Psoas muscle (tissue), 8 donors: ENCODE data around the gene NELFB. TPM values are rescaled to one million over a fixed set of nuclear protein-coding genes. Genes with fewer than 3 reads are reported as not detected.

Source experiments
- ATAC-seq, 4 donors: fragments of 200-7000 bp; cut with Tn5 transposase; one replicate each; pipeline ENCODE4 v1.9.1; 2020; ENCODE audit warnings: moderate library complexity in 3 of 4, mild to moderate bottlenecking in 2 of 4
- DNase-seq, 2 donors: peaks; one replicate each; pipeline ENCODE4 v3.0.0-alpha.2; 2020
- H3K27ac ChIP-seq: fragments of 200-600 bp; one replicate; pipeline ENCODE4 v1.8.0; 2022
- H3K27me3 ChIP-seq, 3 donors: fragments of 200-600 bp in 1 of 3; one replicate each; pipeline versions ENCODE4 v1.6.1 to v1.8.0; 2013 to 2022; ENCODE audit warnings: low read length in 2 of 3, mild to moderate bottlenecking in 2 of 3, moderate library complexity in 1 of 3; ENCODE audit not compliant: insufficient read depth in 3 of 3
- H3K36me3 ChIP-seq, 2 donors: fragments of 200-600 bp in 1 of 2; one replicate each; pipeline versions ENCODE4 v1.6.1 to v1.8.0; 2013 to 2022; ENCODE audit warnings: low read depth in 1 of 2, mild to moderate bottlenecking in 1 of 2, moderate library complexity in 1 of 2; ENCODE audit not compliant: insufficient read depth in 1 of 2
- H3K4me1 ChIP-seq: fragments of 200-600 bp; one replicate; pipeline ENCODE4 v1.8.0; 2022
- H3K4me3 ChIP-seq: fragments of 200-600 bp; one replicate; pipeline ENCODE4 v1.8.0; 2022; ENCODE audit warnings: mild to moderate bottlenecking
- H3K9me3 ChIP-seq: fragments of 200-600 bp; one replicate; pipeline ENCODE4 v1.8.0; 2022
- WGBS, 3 donors: extraction: QIAGEN DNeasy Blood & Tissue Kit; methylation state at CpG; one replicate each; pipeline versions ENCODE4 v1.1.6 to v1.1.7; 2013; 5-methylcytosine and 5-hydroxymethylcytosine counted together
- intact Hi-C, 2 donors: fragments of 100-400 bp; cut with DNase I; formaldehyde crosslinking; loops; one replicate each; pipeline versions ENCODE4 v1.11.0 to v1.14.2; 2022
- polyA plus RNA-seq, 3 donors: library from polyadenylated mRNA; stranded (reverse); fragments of 200-250 nt; gene quantifications; one replicate each; pipeline ENCODE4 v1.2.3, GENCODE V29; 2013
- total RNA-seq, 4 donors: library from RNA; stranded (reverse); fragmentation: NEBNext Ultra II Directional in 2 of 4; extraction: Animal tissue kit (Norgen Biotek cat#: 25700) in 2 of 4; gene quantifications; one replicate each; pipeline versions ENCODE4 v1.2.1 to v1.2.4, GENCODE V29; 2021 to 2023
- TF ChIP-seq, protein P1 (sequence below): fragments of 200-600 bp; IDR thresholded peaks from one replicate; pipeline ENCODE4 v1.8.0; 2022; ENCODE audit warnings: antibody characterized with exemption
- donor health status: healthy with polysubstance abuse.
- donor health status: DM: no; HTN: no; CAD: no; lungs with moderate emphysema.
- donor health status: Bipolar disorder and iron deficiency.
- donor health status: healthy.
- donor health status: DM: yes; HTN: yes; CAD: no.
- donor health status: DM: no; HTN: no; CAD: no.
- donor health status: DM: no; HTN: no; CAD: no.
- donor health status: DM: yes; HTN: yes; CAD: no.

The NELFB gene
- total and polyA plus RNA-seq, 7 donors = 39.1 to 74.3 (median 43.8) TPM

DNA sequence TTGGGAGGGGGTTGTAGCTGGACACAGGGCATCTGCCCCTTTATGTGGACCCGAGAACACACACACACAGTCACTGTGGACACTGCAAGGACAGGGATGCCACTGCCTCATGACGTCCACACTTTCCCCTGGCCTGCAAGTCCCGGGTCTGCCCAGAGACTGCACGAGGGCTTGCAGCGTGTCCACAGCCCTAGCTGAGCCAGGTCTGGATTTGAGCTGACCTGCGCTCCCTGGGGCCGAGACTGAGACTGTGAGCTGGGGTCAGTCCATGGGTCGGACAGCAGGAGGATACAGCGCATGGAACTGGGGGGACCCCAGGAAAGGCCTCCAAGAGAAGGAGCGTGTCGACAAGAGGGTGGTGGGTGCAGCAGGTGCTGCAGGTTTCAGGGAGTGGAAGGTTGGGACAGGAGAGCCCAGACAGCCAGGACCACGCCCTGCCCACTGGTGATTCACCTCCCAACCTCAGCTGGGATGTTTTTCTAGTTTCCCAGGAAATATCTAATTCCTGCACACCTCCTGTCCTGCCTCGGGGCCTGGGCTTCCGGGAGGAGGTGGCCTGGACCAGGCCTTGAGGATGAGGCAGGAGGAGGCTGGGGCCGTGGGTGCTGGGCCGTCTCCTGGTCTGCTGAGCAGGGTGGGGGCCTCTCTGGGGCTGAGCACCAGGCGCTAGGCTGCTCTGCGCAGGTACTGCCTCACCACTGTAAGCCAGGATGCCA lies 28.6 kb upstream of the NELFB start:
- ATAC-seq = no peak
- H3K27me3 ChIP-seq = peaks cover 0 to 32% (median 3%) of the 10 kb centered on the region in 3 donors
- WGBS, 3 donors = 67 to 69% (median 68%) methylated on average over 17 to 18 of the region's 18 CpGs

DNA sequence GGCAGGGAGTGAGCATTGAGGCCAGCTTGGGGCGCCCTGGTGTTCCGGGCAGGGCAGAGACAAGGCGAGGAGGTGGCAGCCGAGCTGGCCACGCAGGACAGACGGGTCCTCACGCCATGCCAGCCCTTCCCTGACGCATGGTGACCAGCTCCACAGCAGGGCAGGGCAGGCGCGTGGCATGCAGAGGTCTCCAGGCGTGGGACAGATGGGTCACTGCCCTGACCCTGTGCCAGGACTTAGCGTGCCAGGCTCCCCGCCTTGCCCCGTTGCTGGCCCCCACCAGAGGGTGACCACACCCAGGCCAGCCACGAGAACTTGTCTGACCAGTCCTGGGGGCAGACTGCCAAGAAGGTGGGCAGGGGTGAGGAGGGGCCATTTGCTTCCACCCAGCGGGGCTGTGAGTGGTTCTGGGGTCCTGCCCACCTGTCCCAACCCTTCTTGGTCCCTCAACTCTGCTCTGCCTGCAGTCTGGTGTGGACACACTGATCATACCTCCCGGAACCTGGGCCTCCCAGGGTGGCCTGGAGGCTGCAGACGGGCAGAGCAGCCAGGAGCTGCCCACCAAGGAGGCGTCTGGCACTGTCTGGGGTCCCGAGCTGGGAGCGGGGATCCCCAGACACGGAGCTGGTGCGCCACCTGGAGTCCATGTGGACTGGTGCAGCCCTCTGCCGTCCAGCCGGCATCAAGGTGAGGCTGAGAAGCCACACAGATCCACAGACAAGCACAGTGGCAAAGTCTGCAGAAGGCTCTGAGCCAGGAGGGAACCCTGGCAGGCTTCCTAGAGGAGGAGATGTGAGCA lies 27.9 kb upstream of the NELFB start, which contains the start of gene RNF224:
TSS of gene RNF224 (plus strand) at position 449 of the 799 bp plus-strand sequence. CDS start 834 bp downstream, outside the sequence.
- TF ChIP-seq, protein P1, sequence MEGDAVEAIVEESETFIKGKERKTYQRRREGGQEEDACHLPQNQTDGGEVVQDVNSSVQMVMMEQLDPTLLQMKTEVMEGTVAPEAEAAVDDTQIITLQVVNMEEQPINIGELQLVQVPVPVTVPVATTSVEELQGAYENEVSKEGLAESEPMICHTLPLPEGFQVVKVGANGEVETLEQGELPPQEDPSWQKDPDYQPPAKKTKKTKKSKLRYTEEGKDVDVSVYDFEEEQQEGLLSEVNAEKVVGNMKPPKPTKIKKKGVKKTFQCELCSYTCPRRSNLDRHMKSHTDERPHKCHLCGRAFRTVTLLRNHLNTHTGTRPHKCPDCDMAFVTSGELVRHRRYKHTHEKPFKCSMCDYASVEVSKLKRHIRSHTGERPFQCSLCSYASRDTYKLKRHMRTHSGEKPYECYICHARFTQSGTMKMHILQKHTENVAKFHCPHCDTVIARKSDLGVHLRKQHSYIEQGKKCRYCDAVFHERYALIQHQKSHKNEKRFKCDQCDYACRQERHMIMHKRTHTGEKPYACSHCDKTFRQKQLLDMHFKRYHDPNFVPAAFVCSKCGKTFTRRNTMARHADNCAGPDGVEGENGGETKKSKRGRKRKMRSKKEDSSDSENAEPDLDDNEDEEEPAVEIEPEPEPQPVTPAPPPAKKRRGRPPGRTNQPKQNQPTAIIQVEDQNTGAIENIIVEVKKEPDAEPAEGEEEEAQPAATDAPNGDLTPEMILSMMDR = peak; percentile 84
- peak in 3 of 4 donors; percentile 28 to 41 (median 35) for ATAC-seq
- Histone ChIP-seq H3K27ac (no peak within 1 kb of the TSS), H3K27me3 (peaks cover 0 to 32% (median 7%) of the 10 kb centered on the region in 3 donors), H3K36me3 (no peaks in the 10 kb centered on the region), H3K9me3 (no peaks in the 10 kb centered on the region), H3K4me3 (no peak within 1 kb of the TSS), H3K4me1 (peaks cover 11% of the 10 kb centered on the region)
- DNase-seq = peak; percentile 73 to 87
- WGBS, 3 donors = 12 to 25% (median 18%) methylated on average over 21 to 25 of the region's 25 CpGs
- intact Hi-C loops = loop anchor here (2.0 to 5.0 kb wide), 3 partner anchors 40 to 108 kb away; partner anchors contain the start of genes ANAPC2 (in 1 of the 2) and SSNA1 (in 1 of the 2)

More for the DNA sequence above, 28.6 kb upstream of the NELFB start:
- peaks cover 11% of the 10 kb centered on the region for H3K4me1 ChIP-seq
- H3K27ac ChIP-seq = no peak overlapping the region
- intact Hi-C loops = loop anchor here (2.0 to 5.0 kb wide), 3 partner anchors 39 to 108 kb away; partner anchors contain the start of genes ANAPC2 (in 1 of the 2) and SSNA1 (in 1 of the 2)
- no peaks in the 10 kb centered on the region for H3K36me3 ChIP-seq
- no peaks in the 10 kb centered on the region for H3K9me3 ChIP-seq
- TF ChIP-seq, protein P1 = no peak
- DNase-seq = no peak
- no peak overlapping the region for H3K4me3 ChIP-seq

DNA sequence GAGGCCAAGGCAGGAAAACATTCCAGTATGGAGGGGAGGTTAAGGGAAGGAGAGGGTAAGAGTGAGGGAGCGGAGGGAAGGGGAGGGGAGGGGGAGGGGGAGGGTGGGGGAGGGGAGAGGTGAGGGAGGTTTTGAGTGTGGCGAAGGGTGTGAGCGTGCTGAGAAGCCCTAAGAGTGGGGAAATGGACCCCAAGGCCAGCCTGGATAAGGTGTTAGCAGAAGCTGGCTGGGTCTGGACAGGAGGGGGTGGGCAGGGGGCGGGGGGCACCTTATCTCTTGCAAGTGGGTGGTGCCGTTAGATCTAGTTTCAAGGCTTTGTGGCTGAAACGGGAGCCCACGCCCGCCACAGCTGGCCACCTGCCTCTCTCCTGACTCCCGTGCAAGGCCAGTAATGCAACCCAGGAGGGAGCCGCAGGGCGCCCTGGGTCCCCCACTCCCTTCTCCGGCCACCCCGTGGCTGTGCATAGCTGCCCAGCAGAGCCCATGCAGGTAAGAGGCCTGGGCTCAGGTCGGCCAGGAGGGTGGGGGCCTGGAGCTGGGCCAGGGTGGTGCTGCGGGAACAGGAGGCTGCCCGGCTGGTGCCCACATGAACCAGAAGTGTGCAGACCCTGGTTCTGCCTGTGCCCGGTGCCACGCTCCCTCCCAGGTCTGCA lies 27.1 kb upstream of the NELFB start:
- no peaks in the 10 kb centered on the region for H3K9me3 ChIP-seq
- TF ChIP-seq, protein P1 = no peak
- H3K27ac ChIP-seq = no peak overlapping the region
- H3K27me3 ChIP-seq = peaks cover 0 to 32% (median 7%) of the 10 kb centered on the region in 3 donors
- intact Hi-C loops = loop anchor here (2.0 to 5.0 kb wide), 3 partner anchors 41 to 109 kb away; partner anchors contain the start of genes ANAPC2 (in 1 of the 2) and SSNA1 (in 1 of the 2)
- H3K36me3 ChIP-seq = no peaks in the 10 kb centered on the region
- 28 to 36% (median 34%) methylated on average over 12 to 18 of the region's 18 CpGs for WGBS, 3 donors
- no peak for DNase-seq
- no peak for ATAC-seq
- H3K4me3 ChIP-seq = no peak overlapping the region
- peaks cover 5% of the 10 kb centered on the region for H3K4me1 ChIP-seq

DNA sequence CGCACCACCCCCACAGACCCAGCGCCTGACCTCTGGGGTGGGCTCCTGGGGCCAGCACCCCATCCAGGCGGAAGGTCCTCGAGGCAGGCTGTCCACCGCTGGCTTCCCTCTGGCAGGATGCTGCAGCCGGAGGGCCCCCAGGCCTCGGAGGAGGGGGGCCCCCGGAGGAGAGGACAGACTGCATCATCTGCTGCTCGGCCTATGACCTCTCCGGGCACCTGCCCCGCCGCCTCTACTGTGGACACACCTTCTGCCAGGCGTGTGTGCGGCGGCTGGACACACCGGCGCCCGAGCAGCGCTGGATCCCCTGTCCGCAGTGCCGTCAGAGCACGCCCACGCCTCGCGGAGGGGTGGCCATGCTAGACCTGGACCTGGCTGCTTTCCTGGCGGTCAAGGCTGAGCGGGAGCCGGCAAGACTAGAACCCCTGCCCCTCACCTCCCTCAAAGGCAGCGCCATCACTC lies 26.6 kb upstream of the NELFB start:
- ATAC-seq (no peak), DNase-seq (no peak)
- intact Hi-C loops = loop anchor here in 1 of 2 donors (5.0 kb wide), 1 partner anchor 41 kb away; the partner anchor contains the start of genes ANAPC2 and SSNA1
- no peaks in the 10 kb centered on the region for H3K9me3 ChIP-seq
- H3K4me3 ChIP-seq = no peak overlapping the region
- WGBS, 3 donors = 60 to 64% (median 61%) methylated on average over 18 to 29 of the region's 29 CpGs
- peaks cover 4% of the 10 kb centered on the region for H3K4me1 ChIP-seq
- no peaks in the 10 kb centered on the region for H3K36me3 ChIP-seq
- H3K27me3 ChIP-seq = peaks cover 0 to 32% (median 7%) of the 10 kb centered on the region in 3 donors
- TF ChIP-seq, protein P1 = no peak
- no peak overlapping the region for H3K27ac ChIP-seq
